Skin of body (tissue), 2 donors: ENCODE measurements around the gene PSG7. TPM values are rescaled to one million over a fixed set of nuclear protein-coding genes. Genes with fewer than 3 reads are reported as not detected.
"Not testable (repeated sequence)": the region's sequence is repeated elsewhere in the genome, so short reads cannot be mapped to it uniquely, and the experiment has no call there.

ENCODE experiments used
- DNase-seq: peaks from one replicate; lab custom pipeline; 2025; lab: John Stamatoyannopoulos, UW
- total RNA-seq: library from RNA; depleted of rRNA; stranded (reverse); fragments of >200 nt; gene quantifications from one replicate; pipeline ENCODE4 v1.2.3, GENCODE V29; 2014

The PSG7 gene
- not detected for total RNA-seq

GRCh38 chr19:42937107-42937506, at the start of gene PSG7:
PSG7 (minus strand) TSS chr19:42937207; CDS start chr19:42937076, 131 bp downstream.
- not testable (repeated sequence) for DNase-seq

DNA sequence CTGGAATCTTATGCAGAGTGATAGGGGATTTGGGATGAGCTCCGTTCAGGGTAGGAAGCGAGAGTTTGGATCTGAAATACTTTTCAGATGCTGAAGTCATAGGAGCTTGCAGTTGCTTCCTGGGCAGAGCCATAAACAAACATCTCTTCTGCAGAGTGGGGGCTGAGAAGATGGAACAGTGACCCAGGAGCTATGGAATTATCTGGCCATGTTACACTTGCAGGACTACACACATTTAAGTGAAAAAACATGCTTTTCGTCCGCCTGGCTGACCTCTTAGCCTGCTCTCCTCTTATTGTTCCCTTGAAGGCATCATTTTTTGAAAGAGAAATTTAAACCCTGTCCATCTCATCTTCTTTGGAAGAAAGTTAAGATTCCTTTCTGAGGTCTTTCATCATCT, 48.6 kb upstream of the PSG7 start:
- no peak for DNase-seq

- not testable (repeated sequence) for DNase-seq
Measured at GRCh38 chr19:42982111-42982510, 45.1 kb upstream of the PSG7 start.

DNA sequence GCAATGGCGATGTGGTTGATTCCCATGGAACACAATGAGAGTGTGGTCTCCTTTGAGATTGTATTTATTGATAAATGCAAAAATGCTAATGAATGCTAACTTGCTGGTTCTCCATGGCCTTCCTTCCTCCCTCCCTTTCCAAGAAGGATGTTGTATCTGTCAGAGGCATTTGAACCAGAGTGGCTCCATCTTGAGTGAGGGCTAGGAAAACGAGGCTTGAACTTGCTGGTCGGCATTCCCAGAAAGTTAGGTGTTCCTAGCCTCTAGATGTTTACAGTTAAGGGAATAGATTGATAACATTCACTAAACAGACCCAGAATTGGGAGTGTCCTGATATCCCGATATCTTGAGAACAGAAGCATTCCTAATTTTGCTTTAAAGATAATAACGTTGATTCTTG, 34.4 kb upstream of the PSG7 start:
- not testable (repeated sequence) for DNase-seq

DNA sequence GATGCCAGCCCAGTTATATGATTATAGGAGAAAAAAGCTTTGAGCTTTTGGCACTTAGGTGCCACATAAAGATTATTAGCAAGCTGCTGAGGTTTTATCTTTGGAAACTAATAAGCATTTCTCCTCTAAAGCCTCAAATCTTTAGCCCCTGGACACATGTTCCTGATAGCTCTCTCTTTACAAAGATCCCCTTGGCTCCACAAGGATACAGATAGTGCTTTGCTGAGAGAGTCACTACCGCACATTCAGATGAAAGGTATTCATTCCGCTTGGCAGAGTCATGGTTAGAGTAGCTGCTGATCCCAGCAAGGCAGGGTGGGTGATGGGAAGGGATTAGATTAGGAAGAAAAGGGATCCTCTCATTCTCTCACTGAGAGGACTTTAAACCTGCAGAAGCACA, 28.2 kb upstream of the PSG7 start:
- no peak for DNase-seq

GRCh38 chr19:42961119-42961518, 24.1 kb upstream of the PSG7 start:
- DNase-seq = no peak

DNA sequence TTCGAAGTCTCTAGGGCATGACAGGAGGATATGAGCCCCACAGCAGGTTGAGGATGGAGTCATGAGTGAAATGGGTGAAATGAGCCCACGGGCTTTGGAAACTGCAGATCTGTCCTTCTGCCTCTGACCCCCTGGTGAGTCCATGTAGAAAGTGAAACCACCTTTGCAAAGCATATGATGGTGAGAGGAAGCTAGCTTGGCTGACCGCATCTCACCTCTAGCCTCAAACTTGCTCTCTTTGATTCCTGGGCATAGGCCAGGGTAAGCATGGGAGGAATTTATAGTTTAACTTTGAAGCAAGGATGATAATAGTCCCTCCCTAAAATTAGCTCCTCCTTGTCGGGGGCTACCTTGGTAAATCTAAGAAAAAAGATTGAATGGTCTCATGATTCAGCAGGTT, 15.1 kb upstream of the PSG7 start:
- not testable (repeated sequence) for DNase-seq

DNA sequence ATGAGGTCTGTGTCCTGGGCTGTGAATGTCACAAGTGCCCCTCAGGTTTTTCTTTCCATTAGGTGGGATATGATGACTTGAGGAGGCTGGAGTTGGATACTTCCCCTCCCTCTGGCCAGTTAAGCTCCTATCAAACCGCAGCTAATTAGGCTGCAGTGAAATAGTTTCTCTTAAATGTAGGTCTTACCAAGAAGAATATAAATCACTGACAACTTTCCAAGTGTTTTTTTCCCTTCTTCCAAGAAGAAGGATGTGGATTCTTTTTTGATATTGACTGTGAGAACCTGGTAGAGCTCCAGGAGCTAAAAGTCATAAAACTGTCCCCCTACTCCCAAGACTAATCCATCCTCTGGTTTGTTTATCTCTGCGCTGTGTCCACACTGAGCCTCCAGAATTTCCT, 14.5 kb upstream of the PSG7 start:
- not testable (repeated sequence) for DNase-seq

- DNase-seq = no peak
Measured at GRCh38 chr19:42942187-42942789, 5.3 kb upstream of the PSG7 start.

- DNase-seq = not testable (repeated sequence)
Measured at GRCh38 chr19:42934726-42935125, 2.3 kb downstream of the PSG7 start.

- DNase-seq = not testable (repeated sequence)
Measured at GRCh38 chr19:42934183-42934582, 2.8 kb downstream of the PSG7 start.

GRCh38 chr19:42933412-42933811, 3.6 kb downstream of the PSG7 start:
- not testable (repeated sequence) for DNase-seq

GRCh38 chr19:42932485-42933101, 4.4 kb downstream of the PSG7 start:
- DNase-seq = not testable (repeated sequence)

- not testable (repeated sequence) for DNase-seq
Measured at GRCh38 chr19:42930214-42930613, 6.8 kb downstream of the PSG7 start.

GRCh38 chr19:42928896-42929295, 8.1 kb downstream of the PSG7 start:
- DNase-seq = no peak

DNA sequence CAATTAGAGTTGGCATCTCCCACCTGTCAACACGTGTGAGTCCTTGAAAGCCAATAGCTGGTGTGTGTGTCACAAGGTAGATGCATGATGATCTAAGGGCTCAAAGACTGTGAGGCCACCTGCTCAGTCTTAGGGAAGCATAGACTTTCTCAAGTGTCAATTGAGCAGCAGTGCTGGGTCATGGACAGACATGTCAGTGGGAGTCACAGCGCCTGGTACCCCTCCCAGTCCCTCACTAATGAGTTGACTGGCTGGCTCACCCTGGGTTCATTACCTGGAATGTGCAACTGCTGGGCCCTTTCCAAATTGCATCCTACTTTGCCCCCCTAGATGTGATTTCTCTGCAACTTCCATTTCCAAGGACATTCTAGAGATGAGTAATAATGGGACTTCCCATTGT, 10.2 kb downstream of the PSG7 start:
- DNase-seq = no peak

GRCh38 chr19:42923106-42923505, 13.9 kb downstream of the PSG7 start:
- not testable (repeated sequence) for DNase-seq

DNA sequence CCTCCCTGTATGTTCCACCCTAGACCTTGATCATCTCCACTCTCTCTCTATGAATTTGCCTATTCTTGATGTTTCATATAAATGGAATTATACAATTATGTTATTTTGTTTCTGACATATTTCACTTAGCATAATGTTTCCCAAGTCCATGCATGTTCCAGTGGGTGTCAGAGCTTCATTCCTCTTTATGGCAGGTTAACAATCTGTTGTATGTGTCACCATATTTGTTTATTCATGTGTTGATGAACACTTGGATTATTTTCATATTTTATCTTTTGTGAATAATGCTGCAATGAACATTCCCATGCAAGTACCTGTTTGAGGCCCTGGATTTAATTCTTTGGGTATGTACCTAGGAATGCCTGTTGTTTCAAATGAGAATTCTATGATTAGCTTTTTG, 16.0 kb downstream of the PSG7 start:
- not testable (repeated sequence) for DNase-seq

DNA sequence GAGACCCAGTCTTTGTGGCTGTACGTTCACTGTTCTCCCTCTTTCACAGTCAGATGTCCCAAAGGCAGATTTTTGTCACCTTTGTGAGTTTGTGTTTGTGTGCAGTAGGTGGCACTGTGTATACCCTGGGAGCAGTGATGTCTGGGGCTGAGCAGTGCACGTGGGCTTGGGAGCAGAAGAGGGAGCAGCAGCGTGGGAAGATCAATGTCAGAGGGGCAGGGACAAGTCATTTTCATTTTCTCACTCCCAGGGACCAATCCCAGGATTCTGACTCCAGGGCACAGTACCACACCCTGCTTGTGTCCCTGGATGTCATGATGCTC, 17.3 kb downstream of the PSG7 start:
- no peak for DNase-seq

DNA sequence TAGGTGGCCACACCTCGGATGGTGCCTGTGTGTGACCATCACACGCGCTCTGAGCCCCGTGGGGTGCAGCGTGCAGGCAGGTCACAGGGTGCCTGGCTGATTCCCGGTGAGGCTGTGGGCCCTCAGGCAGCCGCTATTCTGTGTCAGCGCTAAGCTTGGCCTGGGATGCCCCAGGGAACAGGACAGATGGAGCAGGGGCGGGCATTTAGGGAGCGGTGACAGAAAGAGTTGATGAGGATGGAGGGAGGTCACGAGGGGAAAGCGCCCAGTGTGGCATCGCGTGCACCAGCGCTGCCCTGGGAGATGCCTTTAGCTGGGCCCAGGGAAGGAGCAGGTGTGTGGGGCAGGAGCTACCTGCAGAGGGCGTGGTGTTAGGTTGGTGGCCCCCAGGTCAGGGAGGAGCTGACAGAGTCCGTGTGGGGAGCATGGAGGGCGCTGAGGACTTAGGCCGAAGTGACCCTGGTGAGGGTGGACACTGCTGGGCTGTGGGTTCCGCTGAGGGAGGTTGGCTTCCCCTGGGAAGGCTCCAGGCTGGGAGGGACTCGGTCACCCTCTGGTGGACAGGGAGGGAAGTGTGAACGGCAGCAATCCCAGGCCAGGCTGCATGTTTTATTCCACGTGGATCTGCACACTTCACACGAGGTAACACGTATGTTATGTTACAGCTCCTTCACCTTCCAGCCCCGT, 17.8 kb downstream of the PSG7 start:
- DNase-seq = not testable (repeated sequence)

- not testable (repeated sequence) for DNase-seq
Measured at GRCh38 chr19:42918377-42919069, 18.5 kb downstream of the PSG7 start.

- DNase-seq = not testable (repeated sequence)
Measured at GRCh38 chr19:42917634-42918033, 19.4 kb downstream of the PSG7 start, which contains the start of gene PSG6. PSG6 (minus strand) TSS chr19:42917894; CDS start chr19:42917792, 102 bp downstream.
